ENCODE measurements around the gene TMEM94.
"Not testable (repeated sequence)": the region's sequence is repeated elsewhere in the genome, so short reads cannot be mapped to it uniquely, and the experiment has no call there.

The TMEM94 gene

GRCh38 chr17:75517297-75517865 is 60.9 kb downstream of the TMEM94 start:
- Histone ChIP-seq H4K20me1 (ENCODE audit: insufficient read depth, low read length) (no peaks in the 10 kb centered on the region), H3K4me2 (ENCODE audit: low read depth, low read length) (peak overlapping the region; percentile 76), H3K9ac (ENCODE audit: low read length) (peak overlapping the region; percentile 66; the same call in 1 of the 2 replicates), H3K9me3 (replicated peaks; ENCODE audit: insufficient read depth, low read length) (no peaks in the 10 kb centered on the region), H3K27me3 (replicated peaks; ENCODE audit: insufficient read depth, low read length) (no peaks in the 10 kb centered on the region), H3F3A (ENCODE audit: insufficient read depth, low read length) (peaks cover 7% of the 10 kb centered on the region; the same call in 1 of the 2 replicates), H3K79me2 (ENCODE audit: low read length) (peaks cover 17% of the 10 kb centered on the region), H3K36me3 (replicated peaks; ENCODE audit: insufficient read depth, low read length) (no peaks in the 10 kb centered on the region), H2AFZ (ENCODE audit: low read length) (peak overlapping the region; percentile 60), H3K9me2 (replicated peaks; ENCODE audit: insufficient read depth, low read length) (no peaks in the 10 kb centered on the region), H3K4me3 (ENCODE audit: low read length) (peak overlapping the region; percentile 93), H3K4me1 (ENCODE audit: low read length) (peaks cover 13% of the 10 kb centered on the region), H3K27ac (ENCODE audit: low read length) (no peak overlapping the region)
- DNase-seq = peak; percentile 36
- TF ChIP-seq EZH2 (optimal IDR thresholded peaks at IDR 0.05; ENCODE audit: low read depth, low read length) = no peak
- TF ChIP-seq, protein P1, sequence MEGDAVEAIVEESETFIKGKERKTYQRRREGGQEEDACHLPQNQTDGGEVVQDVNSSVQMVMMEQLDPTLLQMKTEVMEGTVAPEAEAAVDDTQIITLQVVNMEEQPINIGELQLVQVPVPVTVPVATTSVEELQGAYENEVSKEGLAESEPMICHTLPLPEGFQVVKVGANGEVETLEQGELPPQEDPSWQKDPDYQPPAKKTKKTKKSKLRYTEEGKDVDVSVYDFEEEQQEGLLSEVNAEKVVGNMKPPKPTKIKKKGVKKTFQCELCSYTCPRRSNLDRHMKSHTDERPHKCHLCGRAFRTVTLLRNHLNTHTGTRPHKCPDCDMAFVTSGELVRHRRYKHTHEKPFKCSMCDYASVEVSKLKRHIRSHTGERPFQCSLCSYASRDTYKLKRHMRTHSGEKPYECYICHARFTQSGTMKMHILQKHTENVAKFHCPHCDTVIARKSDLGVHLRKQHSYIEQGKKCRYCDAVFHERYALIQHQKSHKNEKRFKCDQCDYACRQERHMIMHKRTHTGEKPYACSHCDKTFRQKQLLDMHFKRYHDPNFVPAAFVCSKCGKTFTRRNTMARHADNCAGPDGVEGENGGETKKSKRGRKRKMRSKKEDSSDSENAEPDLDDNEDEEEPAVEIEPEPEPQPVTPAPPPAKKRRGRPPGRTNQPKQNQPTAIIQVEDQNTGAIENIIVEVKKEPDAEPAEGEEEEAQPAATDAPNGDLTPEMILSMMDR (IDR thresholded peaks at IDR 0.05; ENCODE audit: low read length) = peak; percentile 40

DNA sequence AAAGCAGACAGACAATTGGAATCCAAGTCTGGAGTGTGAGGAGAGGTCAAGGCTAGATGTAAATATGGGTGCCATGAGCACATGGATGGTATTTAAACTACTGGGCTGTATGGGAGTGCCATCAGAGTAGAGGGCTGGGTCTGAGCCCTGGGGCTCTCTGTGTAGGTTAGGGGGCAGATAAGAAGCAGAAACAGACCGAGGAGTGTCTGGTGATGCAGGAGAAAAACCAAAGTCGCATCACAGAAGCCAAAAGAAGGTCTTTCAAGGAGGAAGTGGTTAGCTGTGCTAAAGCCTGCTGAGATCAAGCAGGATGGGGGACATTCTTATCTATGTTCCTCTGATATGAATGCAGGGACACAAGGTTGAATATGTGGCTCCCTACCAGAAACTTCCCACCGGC is 61.8 kb downstream of the TMEM94 start:
- no peaks in the 10 kb centered on the region for H3K9me3 ChIP-seq (replicated peaks; ENCODE audit: insufficient read depth, low read length)
- no peak overlapping the region for H3K27ac ChIP-seq (ENCODE audit: low read length)
- H3K9me2 ChIP-seq (replicated peaks; ENCODE audit: insufficient read depth, low read length) = no peaks in the 10 kb centered on the region
- no peak overlapping the region for H2AFZ ChIP-seq (ENCODE audit: low read length)
- no peaks in the 10 kb centered on the region for H4K20me1 ChIP-seq (ENCODE audit: insufficient read depth, low read length)
- TF ChIP-seq, protein P1 (IDR thresholded peaks at IDR 0.05; ENCODE audit: low read length) = no peak
- TF ChIP-seq EZH2phosphoT487 (IDR thresholded peaks at IDR 0.05; ENCODE audit: low read length) = no peak
- no peak for TF ChIP-seq EZH2 (optimal IDR thresholded peaks at IDR 0.05; ENCODE audit: low read depth, low read length)
- no peak overlapping the region for H3K9ac ChIP-seq (ENCODE audit: low read length)
- H3K4me1 ChIP-seq (ENCODE audit: low read length) = peaks cover 13% of the 10 kb centered on the region
- H3K79me2 ChIP-seq (ENCODE audit: low read length) = peaks cover 17% of the 10 kb centered on the region
- no peak for DNase-seq
- H3K36me3 ChIP-seq (replicated peaks; ENCODE audit: insufficient read depth, low read length) = no peaks in the 10 kb centered on the region
- H3F3A ChIP-seq (ENCODE audit: insufficient read depth, low read length) = peaks cover 7% of the 10 kb centered on the region; the same call in 1 of the 2 replicates
- no peaks in the 10 kb centered on the region for H3K27me3 ChIP-seq (replicated peaks; ENCODE audit: insufficient read depth, low read length)
- H3K4me2 ChIP-seq (ENCODE audit: low read depth, low read length) = peak overlapping the region; percentile 76; the same call in 1 of the 2 replicates
- no peak overlapping the region for H3K4me3 ChIP-seq (ENCODE audit: low read length)

- Histone ChIP-seq H3K9ac (ENCODE audit: low read length) (no peak overlapping the region), H3K4me3 (ENCODE audit: low read length) (no peak overlapping the region), H4K20me1 (ENCODE audit: insufficient read depth, low read length) (no peaks in the 10 kb centered on the region), H3K36me3 (replicated peaks; ENCODE audit: insufficient read depth, low read length) (no peaks in the 10 kb centered on the region), H3K27me3 (replicated peaks; ENCODE audit: insufficient read depth, low read length) (no peaks in the 10 kb centered on the region), H3K4me1 (ENCODE audit: low read length) (peaks cover 13% of the 10 kb centered on the region), H3K9me3 (replicated peaks; ENCODE audit: insufficient read depth, low read length) (no peaks in the 10 kb centered on the region), H2AFZ (ENCODE audit: low read length) (no peak overlapping the region), H3K79me2 (ENCODE audit: low read length) (peaks cover 17% of the 10 kb centered on the region), H3F3A (ENCODE audit: insufficient read depth, low read length) (peaks cover 9% of the 10 kb centered on the region; the same call in 1 of the 2 replicates), H3K9me2 (replicated peaks; ENCODE audit: insufficient read depth, low read length) (no peaks in the 10 kb centered on the region), H3K27ac (ENCODE audit: low read length) (no peak overlapping the region), H3K4me2 (ENCODE audit: low read depth, low read length) (no peak overlapping the region)
- no peak for DNase-seq
- TF ChIP-seq, protein P1 (IDR thresholded peaks at IDR 0.05; ENCODE audit: low read length) = no peak
- TF ChIP-seq EZH2 (optimal IDR thresholded peaks at IDR 0.05; ENCODE audit: low read depth, low read length) (no peak), EZH2phosphoT487 (IDR thresholded peaks at IDR 0.05; ENCODE audit: low read length) (no peak)
Measured at GRCh38 chr17:75518983-75519537, 62.6 kb downstream of the TMEM94 start.

- H3K9me2 ChIP-seq (replicated peaks; ENCODE audit: insufficient read depth, low read length); H3K9ac ChIP-seq (ENCODE audit: low read length); H3K27ac ChIP-seq (ENCODE audit: low read length); H3K36me3 ChIP-seq (replicated peaks; ENCODE audit: insufficient read depth, low read length); H3K4me2 ChIP-seq (ENCODE audit: low read depth, low read length); H3K9me3 ChIP-seq (replicated peaks; ENCODE audit: insufficient read depth, low read length); H3K27me3 ChIP-seq (replicated peaks; ENCODE audit: insufficient read depth, low read length); H3F3A ChIP-seq (ENCODE audit: insufficient read depth, low read length); H3K4me3 ChIP-seq (ENCODE audit: low read length); DNase-seq; H4K20me1 ChIP-seq (ENCODE audit: insufficient read depth, low read length); H2AFZ ChIP-seq (ENCODE audit: low read length): not testable (repeated sequence)
- Histone ChIP-seq H3K4me1 (ENCODE audit: low read length) (peaks cover 19% of the 10 kb centered on the region), H3K79me2 (ENCODE audit: low read length) (peaks cover 17% of the 10 kb centered on the region)
Measured at GRCh38 chr17:75520413-75520812, 64.0 kb downstream of the TMEM94 start.

Measured in MM.1S (cell line).